Effector memory CD8-positive, alpha-beta T cell (primary cell): Measurements from ENCODE around the gene WSB2.

Experiments
- ATAC-seq: fragments of 150-1000 bp; cut with Tn5 transposase; replicated peaks from 2 replicates; pipeline ENCODE4 v1.10.0; 2021; ENCODE audit warnings: mild to moderate bottlenecking, moderate library complexity
- DNase-seq, 3 experiments: peaks; one replicate each; pipeline ENCODE4 v3.0.0; 2021
- H3K27ac Mint-ChIP-seq, 2 donors: one replicate each; pipeline ENCODE4 v1.8.0; 2022; ENCODE audit warnings: mild to moderate bottlenecking in 2 of 2, mixed read lengths in 2 of 2, moderate library complexity in 2 of 2
- H3K27me3 Mint-ChIP-seq, 2 donors: one replicate each; pipeline ENCODE4 v1.8.0; 2022; ENCODE audit warnings: mixed read lengths in 2 of 2
- H3K36me3 Mint-ChIP-seq: one replicate; pipeline ENCODE4 v1.8.0; 2022; ENCODE audit warnings: mild to moderate bottlenecking, moderate library complexity, mixed read lengths; ENCODE audit not compliant: insufficient read depth
- H3K4me1 Mint-ChIP-seq, 2 donors: one replicate each; pipeline ENCODE4 v1.8.0; 2022; ENCODE audit warnings: low read depth in 2 of 2, mixed read lengths in 2 of 2
- H3K4me3 Mint-ChIP-seq, 2 donors: one replicate each; pipeline ENCODE4 v1.8.0; 2022; ENCODE audit warnings: mild to moderate bottlenecking in 2 of 2, mixed read lengths in 2 of 2, moderate library complexity in 2 of 2
- H3K9me3 Mint-ChIP-seq, 2 donors: one replicate each; pipeline ENCODE4 v1.8.0; 2022; ENCODE audit warnings: mixed read lengths in 2 of 2
- total RNA-seq, 9 experiments: gene quantifications; one replicate each; lab custom pipeline; 2026; lab: John Stamatoyannopoulos, UW

WSB2 gene
- total RNA-seq, result 35.6 to 87.7 (median 44.1) reads per million in 9 experiments

DNA sequence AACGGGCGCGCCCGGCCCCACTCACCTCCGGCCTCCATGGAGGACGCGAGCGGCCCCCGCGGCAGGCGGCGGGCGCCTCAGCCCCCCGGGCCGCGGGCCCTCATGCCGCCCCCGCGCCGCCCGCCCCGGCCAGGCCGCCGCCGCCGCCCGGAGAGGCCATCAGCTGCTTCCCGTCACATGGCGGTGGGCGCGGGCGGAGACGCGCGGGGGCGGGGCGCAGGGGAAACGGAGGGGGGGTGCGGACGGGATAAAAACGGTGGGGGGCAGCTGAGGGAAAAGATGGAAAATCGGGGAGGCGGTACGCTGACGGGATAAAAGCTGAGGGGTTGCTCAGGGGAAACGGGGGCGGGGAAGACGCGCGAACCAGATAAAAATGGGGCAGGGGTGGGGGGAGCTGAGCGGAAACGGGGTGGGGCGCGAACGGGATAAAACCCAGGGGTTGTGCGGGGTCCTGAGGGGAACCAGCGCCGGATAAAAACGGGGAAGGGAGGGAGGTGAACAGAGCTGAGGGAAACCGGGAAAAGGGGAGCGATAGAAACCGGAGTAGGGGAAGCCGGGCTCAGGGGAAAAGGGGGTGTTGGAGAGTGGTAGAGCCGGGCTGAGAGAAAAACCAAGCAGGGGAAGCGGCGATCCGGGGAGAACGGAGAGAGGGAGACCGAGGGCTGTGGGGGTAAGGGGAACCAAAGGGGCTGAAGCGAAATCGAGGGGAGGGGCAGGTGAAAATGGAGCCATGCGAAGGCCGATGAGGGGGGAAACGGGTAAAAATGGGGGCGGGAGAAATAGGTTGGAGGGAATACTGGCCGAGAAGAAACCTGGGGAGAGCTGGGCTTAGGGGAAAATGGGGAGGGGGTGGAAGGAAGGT, at the start of gene WSB2:
WSB2 (minus strand) TSS at position 169 of the 862 bp plus-strand sequence; CDS start at position 38, 131 bp downstream.
- H3K36me3 Mint-ChIP-seq, result peaks cover 30% of the 10 kb centered on the region
- DNase-seq (peak; percentile 23 to 24 (median 23)), ATAC-seq (peak; percentile 55)
- H3K4me1 Mint-ChIP-seq, result peaks cover 33 to 41% of the 10 kb centered on the region in 2 donors
- H3K27ac Mint-ChIP-seq, result peak within 1 kb of the TSS; percentile 57 to 98
- peak within 1 kb of the TSS; percentile 77 to 87 for H3K4me3 Mint-ChIP-seq
- no peaks in the 10 kb centered on the region for H3K9me3 Mint-ChIP-seq
- no peaks in the 10 kb centered on the region for H3K27me3 Mint-ChIP-seq

DNA sequence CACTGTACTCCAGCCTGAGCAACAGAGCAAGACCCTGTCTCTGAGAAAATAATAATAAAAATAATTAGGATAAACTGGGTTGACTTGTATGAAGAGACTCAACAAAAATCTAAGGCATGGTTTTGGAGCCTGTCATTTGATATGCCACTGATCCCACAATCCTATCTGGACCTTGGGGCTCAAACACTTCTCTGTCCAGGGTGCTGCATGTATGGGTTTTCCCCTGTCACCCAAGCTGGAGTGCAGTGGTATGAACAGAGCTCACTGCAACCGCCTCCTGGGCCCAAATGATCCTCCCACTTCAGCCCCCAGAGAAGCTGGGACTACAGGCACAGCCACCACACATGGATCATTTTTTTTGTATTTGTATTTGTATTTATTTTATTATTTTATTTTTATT, 48.1 kb upstream of the WSB2 start:
- Mint-ChIP-seq H3K27ac (no peak overlapping the region), H3K36me3 (peaks cover 8% of the 10 kb centered on the region), H3K9me3 (no peaks in the 10 kb centered on the region), H3K4me3 (no peak overlapping the region), H3K4me1 (peaks cover 3 to 5% of the 10 kb centered on the region in 2 donors), H3K27me3 (peaks cover 6 to 8% of the 10 kb centered on the region in 2 donors)
- ATAC-seq, result no peak
- no peak for DNase-seq

DNA sequence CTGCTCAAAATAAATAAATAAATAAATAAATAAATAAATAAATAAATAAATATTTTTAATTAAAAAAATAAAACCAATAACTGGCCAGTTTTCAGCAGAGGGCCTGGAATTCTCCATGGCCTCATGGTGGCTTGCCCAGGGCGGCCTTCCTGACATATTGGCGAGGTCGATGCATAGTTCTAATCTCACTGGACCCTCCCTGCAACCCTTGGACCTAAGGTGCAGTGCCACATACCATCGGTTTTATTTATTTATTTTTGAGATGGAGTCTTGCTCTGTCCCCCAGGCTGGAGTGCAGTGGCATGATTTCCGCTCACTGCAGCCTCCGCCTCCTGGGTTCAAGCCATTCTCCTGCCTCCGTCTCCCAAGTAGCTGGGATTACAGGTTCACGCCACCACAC, 46.7 kb upstream of the WSB2 start:
- DNase-seq (no peak), ATAC-seq (no peak)
- Mint-ChIP-seq H3K9me3 (no peaks in the 10 kb centered on the region), H3K4me1 (peaks cover 6 to 10% of the 10 kb centered on the region in 2 donors), H3K27me3 (peaks cover 11 to 14% of the 10 kb centered on the region in 2 donors), H3K36me3 (peaks cover 5% of the 10 kb centered on the region), H3K27ac (no peak overlapping the region), H3K4me3 (no peak overlapping the region)

DNA sequence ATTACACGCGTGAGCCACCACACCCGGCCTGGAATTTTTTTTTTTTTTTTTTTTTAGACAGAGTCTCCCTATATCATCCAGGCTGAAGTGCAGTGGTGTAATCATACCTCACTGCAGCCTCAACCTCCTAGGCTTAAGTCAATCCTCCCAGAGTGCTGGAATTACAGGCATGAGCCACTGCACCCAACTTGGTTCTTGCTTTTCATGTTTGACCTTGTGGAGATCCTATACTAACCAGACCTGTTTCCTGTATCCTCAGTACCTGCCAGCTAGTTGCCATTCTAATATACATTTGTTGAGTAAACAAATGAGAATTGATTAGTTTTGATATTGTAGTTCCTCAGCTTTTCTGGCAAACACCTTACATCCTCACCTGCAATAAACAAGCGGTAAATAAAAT, 46.0 kb upstream of the WSB2 start:
- Mint-ChIP-seq H3K27me3 (peaks cover 13 to 21% of the 10 kb centered on the region in 2 donors), H3K27ac (no peak overlapping the region), H3K4me1 (peaks cover 6 to 10% of the 10 kb centered on the region in 2 donors), H3K36me3 (peaks cover 5% of the 10 kb centered on the region), H3K4me3 (no peak overlapping the region), H3K9me3 (no peaks in the 10 kb centered on the region)
- no peak for DNase-seq
- ATAC-seq, result no peak

DNA sequence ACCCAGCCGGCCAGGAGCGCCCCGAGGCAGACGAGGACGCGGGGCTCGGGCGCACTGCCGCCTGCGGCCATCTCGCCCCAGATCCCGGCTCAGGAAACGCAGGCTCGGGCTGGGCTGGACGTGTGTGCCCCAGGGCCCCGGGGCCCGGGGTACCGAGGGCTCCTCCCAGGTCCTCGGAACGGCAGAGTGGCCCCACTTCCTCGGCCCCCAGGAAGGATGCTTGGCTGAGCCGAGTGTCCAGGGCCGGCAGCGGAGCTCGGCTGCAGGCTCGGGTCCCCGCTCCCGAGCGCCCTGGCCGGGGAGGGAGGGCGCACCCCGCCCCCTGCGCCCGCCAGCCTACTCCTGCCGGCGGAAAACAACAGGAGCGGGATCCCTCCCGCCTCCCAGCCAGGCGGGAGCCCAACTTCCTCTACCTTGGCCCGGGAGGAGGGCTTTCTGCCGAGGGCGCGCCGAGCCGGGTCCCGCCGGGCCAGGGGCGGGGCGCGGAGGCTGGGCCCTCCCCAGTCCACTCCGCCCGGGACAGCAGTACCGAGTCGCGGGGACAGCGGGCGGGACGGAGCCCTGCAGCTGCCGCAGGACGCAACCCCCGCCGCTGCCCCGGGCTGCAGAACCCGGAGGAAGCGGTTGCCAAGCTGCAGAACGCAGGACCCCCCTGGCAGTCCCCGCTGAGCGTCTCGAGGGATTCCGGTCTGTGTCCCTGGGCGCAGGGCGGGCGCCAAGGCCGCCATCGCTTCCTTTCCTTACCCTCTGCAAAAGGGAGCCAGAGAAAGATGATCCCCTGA, 42.8 kb upstream of the WSB2 start, which contains the start of gene VSIG10:
VSIG10 (minus strand) TSS at position 411 of the 782 bp plus-strand sequence; CDS start at position 71, 340 bp downstream.
- H3K9me3 Mint-ChIP-seq, result no peaks in the 10 kb centered on the region
- H3K4me3 Mint-ChIP-seq, result peak within 1 kb of the TSS; percentile 88 to 89
- H3K27me3 Mint-ChIP-seq, result peaks cover 23 to 25% of the 10 kb centered on the region in 2 donors
- peak within 1 kb of the TSS in 1 of 2 donors; percentile 35 for H3K27ac Mint-ChIP-seq
- peak; percentile 74 for ATAC-seq
- H3K4me1 Mint-ChIP-seq, result peaks cover 6 to 10% of the 10 kb centered on the region in 2 donors
- peak; percentile 9 to 20 (median 10) for DNase-seq
- peaks cover 5% of the 10 kb centered on the region for H3K36me3 Mint-ChIP-seq

DNA sequence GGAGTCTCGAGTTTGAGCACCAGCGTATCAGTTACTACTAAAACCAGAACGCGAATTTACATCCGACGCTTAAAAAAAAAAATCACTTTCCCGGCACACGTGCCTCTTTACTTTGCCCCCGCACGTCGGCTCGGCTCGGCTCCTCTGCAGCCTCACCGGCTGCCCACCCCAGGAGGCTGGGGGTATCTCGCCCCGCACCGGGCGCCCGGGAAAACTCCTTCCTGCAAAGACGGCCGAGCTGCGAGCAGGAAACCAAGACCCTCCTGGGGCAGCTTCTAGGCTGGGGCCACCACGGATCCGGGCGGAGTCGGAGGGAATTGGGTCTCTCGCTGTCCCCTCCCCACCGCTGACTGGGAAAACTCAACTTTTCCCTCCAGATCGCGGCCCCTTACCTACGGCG, 42.2 kb upstream of the WSB2 start:
- DNase-seq (peak in 1 of 3 experiments; percentile 1), ATAC-seq (peak; percentile 14)
- Mint-ChIP-seq H3K4me3 (peak overlapping the region; percentile 79 to 81), H3K27me3 (peaks cover 23 to 25% of the 10 kb centered on the region in 2 donors), H3K9me3 (no peaks in the 10 kb centered on the region), H3K4me1 (peaks cover 6 to 10% of the 10 kb centered on the region in 2 donors), H3K36me3 (peaks cover 5% of the 10 kb centered on the region), H3K27ac (peak overlapping the region in 1 of 2 donors; percentile 29)

DNA sequence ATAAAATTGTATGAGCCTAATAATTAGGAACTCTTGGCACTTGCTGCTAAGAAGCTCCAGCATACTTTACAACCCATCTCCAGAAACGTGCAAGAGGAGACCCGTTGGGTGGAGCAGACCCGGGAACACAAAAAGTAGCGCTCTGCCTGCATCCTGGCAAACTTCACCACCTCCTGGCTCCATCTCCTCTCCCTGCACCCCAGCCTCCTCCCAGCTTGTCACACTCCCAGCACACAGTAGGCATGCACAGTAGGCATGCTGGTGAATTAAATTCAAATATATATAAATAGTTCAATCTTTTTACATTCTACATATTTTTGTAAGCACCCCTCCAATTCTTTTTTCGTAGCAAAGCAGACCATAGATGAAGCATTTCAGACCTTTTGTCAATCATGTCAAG, 41.6 kb upstream of the WSB2 start:
- DNase-seq (no peak), ATAC-seq (no peak)
- peak overlapping the region in 1 of 2 donors; percentile 29 for H3K27ac Mint-ChIP-seq
- peak overlapping the region; percentile 79 to 81 for H3K4me3 Mint-ChIP-seq
- no peaks in the 10 kb centered on the region for H3K9me3 Mint-ChIP-seq
- peaks cover 5% of the 10 kb centered on the region for H3K36me3 Mint-ChIP-seq
- H3K27me3 Mint-ChIP-seq, result peaks cover 23 to 25% of the 10 kb centered on the region in 2 donors
- peaks cover 6 to 10% of the 10 kb centered on the region in 2 donors for H3K4me1 Mint-ChIP-seq

DNA sequence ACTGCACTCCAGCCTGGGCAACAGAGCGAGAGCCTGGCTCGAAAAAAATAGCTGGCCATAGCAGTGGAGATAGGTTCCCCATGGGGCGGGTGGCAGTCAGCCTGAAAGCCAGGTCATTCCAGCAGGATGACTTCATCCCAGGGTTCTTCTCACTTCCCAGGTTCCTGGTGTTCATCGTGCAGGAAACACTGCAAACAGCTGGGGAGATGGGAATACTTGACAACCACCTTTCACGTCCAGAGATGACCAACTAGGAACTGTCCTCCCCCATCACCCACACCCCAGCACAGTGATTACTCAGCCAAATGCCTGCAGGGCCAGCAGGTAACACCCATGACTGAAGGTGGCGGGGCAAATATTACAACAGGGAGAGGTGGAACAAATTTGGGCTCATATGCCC, 41.1 kb upstream of the WSB2 start:
- H3K27ac Mint-ChIP-seq, result peak overlapping the region in 1 of 2 donors; percentile 41
- no peak for ATAC-seq
- no peak overlapping the region for H3K4me3 Mint-ChIP-seq
- H3K9me3 Mint-ChIP-seq, result no peaks in the 10 kb centered on the region
- H3K36me3 Mint-ChIP-seq, result peaks cover 4% of the 10 kb centered on the region
- DNase-seq, result no peak
- peaks cover 23 to 25% of the 10 kb centered on the region in 2 donors for H3K27me3 Mint-ChIP-seq
- H3K4me1 Mint-ChIP-seq, result peaks cover 6 to 10% of the 10 kb centered on the region in 2 donors

DNA sequence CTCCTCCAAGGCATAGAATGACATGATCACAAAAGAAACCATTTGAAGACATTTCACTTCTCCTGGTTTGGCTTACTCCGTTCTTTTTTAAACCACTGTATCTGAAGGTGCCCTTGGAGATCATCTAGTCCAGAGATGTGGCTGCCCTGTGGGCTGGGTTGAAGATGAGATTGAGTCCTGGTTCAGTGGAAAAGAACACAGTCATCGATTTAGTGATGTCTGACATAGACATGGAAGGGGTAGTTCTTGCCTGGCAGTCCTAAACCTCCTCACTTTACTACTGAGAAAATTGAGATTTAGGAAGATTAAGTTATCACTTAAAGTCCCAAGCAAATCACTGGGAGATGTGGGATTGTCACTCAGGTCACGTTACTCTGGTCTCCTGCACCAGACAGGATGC, 40.1 kb upstream of the WSB2 start:
- H3K4me1 Mint-ChIP-seq, result peaks cover 6 to 10% of the 10 kb centered on the region in 2 donors
- H3K4me3 Mint-ChIP-seq, result no peak overlapping the region
- no peaks in the 10 kb centered on the region for H3K36me3 Mint-ChIP-seq
- no peak for DNase-seq
- ATAC-seq, result no peak
- H3K9me3 Mint-ChIP-seq, result no peaks in the 10 kb centered on the region
- no peak overlapping the region for H3K27ac Mint-ChIP-seq
- H3K27me3 Mint-ChIP-seq, result peaks cover 23 to 25% of the 10 kb centered on the region in 2 donors

DNA sequence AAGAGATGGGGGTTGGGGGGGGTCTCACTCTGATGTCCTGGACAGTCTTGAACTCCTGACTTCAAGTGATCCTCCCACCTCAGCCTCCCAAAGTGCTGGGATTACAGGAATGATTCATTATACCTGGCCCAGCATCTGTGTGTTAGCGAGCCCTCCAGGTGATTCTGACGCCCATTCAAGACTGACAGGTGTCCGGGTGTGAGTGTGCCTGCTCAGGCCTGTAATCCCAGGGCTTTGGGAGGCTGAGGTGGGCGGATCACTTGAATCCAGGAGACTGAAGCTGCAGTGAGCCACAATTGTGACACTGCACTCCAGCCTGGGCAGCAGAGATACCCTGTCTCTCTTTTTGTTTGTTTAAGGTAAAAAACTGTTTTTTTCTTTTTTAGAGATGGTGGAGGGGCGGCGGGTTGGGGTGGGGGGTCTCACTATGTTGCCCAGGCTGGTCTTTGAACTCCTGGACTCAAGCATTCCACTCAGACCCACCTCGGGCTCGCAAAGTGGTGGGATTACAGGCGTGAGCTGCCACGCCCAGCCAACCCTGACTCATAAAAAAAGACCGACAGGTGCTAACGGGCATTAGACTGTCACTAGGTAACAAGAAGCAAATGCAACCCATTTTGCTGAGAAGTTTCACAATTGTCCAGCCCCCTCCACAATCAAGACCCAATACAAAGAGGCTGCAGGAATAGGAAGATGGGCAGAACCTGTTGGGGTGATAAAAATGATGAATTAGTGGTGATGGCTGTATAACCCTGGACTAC, 38.1 kb upstream of the WSB2 start:
- no peak overlapping the region for H3K27ac Mint-ChIP-seq
- no peaks in the 10 kb centered on the region for H3K36me3 Mint-ChIP-seq
- DNase-seq, result no peak
- ATAC-seq, result no peak
- H3K9me3 Mint-ChIP-seq, result no peaks in the 10 kb centered on the region
- no peak overlapping the region for H3K4me3 Mint-ChIP-seq
- peaks cover 17% of the 10 kb centered on the region in 2 donors for H3K27me3 Mint-ChIP-seq
- H3K4me1 Mint-ChIP-seq, result peaks cover 3 to 5% of the 10 kb centered on the region in 2 donors

DNA sequence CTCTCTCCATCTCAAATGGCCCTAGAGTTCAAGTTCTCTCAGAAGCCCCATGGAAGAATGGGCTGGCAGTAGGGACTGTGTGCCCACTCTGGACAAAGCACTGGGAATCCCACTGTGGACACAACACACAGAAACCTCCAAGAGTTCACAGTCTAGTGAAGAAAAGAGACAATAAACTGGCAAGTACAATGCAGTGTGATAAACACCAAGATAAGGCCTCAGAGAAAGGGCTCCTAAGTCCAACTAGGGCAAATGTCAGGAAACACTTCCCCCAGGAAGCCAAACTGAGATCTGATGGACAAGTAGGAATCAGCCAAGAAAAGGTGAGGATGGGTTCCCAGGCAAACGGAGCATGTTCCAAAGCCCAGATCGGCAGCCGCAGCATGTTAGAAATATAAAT, 37.4 kb upstream of the WSB2 start:
- Mint-ChIP-seq H3K36me3 (no peaks in the 10 kb centered on the region), H3K27me3 (peaks cover 17% of the 10 kb centered on the region in 2 donors), H3K9me3 (no peaks in the 10 kb centered on the region), H3K4me3 (no peak overlapping the region), H3K4me1 (peaks cover 3 to 5% of the 10 kb centered on the region in 2 donors), H3K27ac (no peak overlapping the region)
- no peak for ATAC-seq
- no peak for DNase-seq

DNA sequence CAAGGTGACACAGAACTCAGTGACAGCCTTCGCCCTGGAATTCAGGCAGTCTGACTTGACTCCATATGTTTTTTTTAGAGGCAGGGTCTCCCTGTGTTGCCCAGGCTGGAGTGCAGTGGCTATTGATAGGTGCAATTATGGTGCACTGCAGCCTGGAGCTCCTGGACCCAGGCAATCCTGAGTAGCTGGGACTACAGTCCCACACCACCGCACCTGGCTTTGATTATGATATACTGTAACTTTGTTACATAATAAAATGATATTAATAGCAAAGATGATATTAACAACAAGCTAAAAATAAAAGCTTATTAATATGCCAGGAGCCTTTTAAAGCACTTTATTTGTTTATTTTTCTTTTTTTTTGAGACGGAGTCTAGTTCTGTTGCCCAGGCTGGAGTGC, 33.1 kb upstream of the WSB2 start:
- no peak overlapping the region for H3K27ac Mint-ChIP-seq
- DNase-seq, result no peak
- H3K4me3 Mint-ChIP-seq, result no peak overlapping the region
- H3K27me3 Mint-ChIP-seq, result no peaks in the 10 kb centered on the region
- H3K4me1 Mint-ChIP-seq, result no peaks in the 10 kb centered on the region
- no peak for ATAC-seq
- H3K9me3 Mint-ChIP-seq, result no peaks in the 10 kb centered on the region
- H3K36me3 Mint-ChIP-seq, result no peaks in the 10 kb centered on the region

DNA sequence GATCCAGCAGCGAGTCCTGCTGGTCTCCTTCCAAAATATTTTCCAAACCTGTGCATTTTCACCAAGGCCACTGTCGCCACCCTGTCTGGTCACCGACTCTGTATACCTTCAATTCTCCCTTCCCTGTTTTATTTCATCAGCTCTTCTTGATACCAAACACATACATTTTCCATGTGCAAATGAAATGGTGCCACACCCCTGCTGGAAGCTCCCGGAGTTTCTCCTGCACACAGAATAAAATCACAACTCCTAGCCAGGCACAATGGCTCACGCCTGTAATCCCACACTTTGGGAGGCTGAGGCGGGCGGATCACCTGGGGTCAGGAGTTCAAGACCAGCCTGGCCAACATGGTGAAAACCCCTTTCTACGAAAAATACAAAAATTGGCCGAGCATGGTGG, 28.8 kb upstream of the WSB2 start:
- H3K36me3 Mint-ChIP-seq, result no peaks in the 10 kb centered on the region
- no peak for DNase-seq
- H3K27me3 Mint-ChIP-seq, result no peaks in the 10 kb centered on the region
- no peaks in the 10 kb centered on the region for H3K4me1 Mint-ChIP-seq
- no peak overlapping the region for H3K4me3 Mint-ChIP-seq
- H3K27ac Mint-ChIP-seq, result no peak overlapping the region
- no peak for ATAC-seq
- H3K9me3 Mint-ChIP-seq, result no peaks in the 10 kb centered on the region
